ENCODE data around the gene RSPO4.

DNA sequence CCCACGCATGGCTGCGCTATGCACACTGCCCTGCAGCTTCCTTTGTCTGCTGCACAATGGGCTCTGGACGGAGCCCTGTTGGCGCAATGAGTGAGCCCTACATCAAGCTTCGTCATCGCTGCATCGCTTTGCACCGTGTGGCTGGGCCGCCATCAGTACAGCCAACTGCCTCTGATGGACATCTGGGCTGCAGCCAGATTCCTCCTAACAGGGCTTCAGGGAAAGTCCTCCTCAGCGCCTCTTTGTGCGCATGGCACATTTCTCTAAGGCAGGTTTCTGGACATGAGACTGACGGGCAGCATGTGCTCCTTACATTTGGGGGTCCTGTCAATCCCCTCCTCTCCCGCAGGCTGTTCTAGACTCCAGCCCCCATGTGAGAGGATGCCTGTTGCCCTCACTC is 56.3 kb downstream of the RSPO4 start:
- TF ChIP-seq, protein P1, sequence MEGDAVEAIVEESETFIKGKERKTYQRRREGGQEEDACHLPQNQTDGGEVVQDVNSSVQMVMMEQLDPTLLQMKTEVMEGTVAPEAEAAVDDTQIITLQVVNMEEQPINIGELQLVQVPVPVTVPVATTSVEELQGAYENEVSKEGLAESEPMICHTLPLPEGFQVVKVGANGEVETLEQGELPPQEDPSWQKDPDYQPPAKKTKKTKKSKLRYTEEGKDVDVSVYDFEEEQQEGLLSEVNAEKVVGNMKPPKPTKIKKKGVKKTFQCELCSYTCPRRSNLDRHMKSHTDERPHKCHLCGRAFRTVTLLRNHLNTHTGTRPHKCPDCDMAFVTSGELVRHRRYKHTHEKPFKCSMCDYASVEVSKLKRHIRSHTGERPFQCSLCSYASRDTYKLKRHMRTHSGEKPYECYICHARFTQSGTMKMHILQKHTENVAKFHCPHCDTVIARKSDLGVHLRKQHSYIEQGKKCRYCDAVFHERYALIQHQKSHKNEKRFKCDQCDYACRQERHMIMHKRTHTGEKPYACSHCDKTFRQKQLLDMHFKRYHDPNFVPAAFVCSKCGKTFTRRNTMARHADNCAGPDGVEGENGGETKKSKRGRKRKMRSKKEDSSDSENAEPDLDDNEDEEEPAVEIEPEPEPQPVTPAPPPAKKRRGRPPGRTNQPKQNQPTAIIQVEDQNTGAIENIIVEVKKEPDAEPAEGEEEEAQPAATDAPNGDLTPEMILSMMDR (conservative IDR thresholded peaks at IDR 0.05; ENCODE audit: low read depth in 2 of 2): no peak
- TF ChIP-seq POLR2AphosphoS5 (IDR thresholded peaks at IDR 0.05; ENCODE audit: low read depth) (no peak), JUNB (IDR thresholded peaks at IDR 0.05; ENCODE audit: unreplicated experiment) (no peak), NANOG (IDR thresholded peaks at IDR 0.05; ENCODE audit: borderline replicate concordance) (no peak), EZH2 (IDR thresholded peaks at IDR 0.05; ENCODE audit: low read depth, unreplicated experiment) (no peak), ZNF114 (CRISPR knock-in tag; IDR thresholded peaks at IDR 0.05) (no peak), EZH2phosphoT487 (IDR thresholded peaks at IDR 0.05; ENCODE audit: unreplicated experiment) (no peak), ZNF331 (CRISPR knock-in tag; IDR thresholded peaks at IDR 0.05; ENCODE audit: low read depth) (no peak)
- TF ChIP-seq, protein P2, sequence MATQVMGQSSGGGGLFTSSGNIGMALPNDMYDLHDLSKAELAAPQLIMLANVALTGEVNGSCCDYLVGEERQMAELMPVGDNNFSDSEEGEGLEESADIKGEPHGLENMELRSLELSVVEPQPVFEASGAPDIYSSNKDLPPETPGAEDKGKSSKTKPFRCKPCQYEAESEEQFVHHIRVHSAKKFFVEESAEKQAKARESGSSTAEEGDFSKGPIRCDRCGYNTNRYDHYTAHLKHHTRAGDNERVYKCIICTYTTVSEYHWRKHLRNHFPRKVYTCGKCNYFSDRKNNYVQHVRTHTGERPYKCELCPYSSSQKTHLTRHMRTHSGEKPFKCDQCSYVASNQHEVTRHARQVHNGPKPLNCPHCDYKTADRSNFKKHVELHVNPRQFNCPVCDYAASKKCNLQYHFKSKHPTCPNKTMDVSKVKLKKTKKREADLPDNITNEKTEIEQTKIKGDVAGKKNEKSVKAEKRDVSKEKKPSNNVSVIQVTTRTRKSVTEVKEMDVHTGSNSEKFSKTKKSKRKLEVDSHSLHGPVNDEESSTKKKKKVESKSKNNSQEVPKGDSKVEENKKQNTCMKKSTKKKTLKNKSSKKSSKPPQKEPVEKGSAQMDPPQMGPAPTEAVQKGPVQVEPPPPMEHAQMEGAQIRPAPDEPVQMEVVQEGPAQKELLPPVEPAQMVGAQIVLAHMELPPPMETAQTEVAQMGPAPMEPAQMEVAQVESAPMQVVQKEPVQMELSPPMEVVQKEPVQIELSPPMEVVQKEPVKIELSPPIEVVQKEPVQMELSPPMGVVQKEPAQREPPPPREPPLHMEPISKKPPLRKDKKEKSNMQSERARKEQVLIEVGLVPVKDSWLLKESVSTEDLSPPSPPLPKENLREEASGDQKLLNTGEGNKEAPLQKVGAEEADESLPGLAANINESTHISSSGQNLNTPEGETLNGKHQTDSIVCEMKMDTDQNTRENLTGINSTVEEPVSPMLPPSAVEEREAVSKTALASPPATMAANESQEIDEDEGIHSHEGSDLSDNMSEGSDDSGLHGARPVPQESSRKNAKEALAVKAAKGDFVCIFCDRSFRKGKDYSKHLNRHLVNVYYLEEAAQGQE (IDR thresholded peaks at IDR 0.05; ENCODE audit: unreplicated experiment): no peak
- TF ChIP-seq, protein P3, sequence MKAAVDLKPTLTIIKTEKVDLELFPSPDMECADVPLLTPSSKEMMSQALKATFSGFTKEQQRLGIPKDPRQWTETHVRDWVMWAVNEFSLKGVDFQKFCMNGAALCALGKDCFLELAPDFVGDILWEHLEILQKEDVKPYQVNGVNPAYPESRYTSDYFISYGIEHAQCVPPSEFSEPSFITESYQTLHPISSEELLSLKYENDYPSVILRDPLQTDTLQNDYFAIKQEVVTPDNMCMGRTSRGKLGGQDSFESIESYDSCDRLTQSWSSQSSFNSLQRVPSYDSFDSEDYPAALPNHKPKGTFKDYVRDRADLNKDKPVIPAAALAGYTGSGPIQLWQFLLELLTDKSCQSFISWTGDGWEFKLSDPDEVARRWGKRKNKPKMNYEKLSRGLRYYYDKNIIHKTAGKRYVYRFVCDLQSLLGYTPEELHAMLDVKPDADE (IDR thresholded peaks at IDR 0.05): no peak

Data from GM23338 (cell line).